Psoas muscle (tissue), 8 donors: Measurements from ENCODE around the gene FOXP1. TPM values are rescaled to one million over a fixed set of nuclear protein-coding genes. Genes with fewer than 3 reads are reported as not detected.

ENCODE experiments used
- ATAC-seq, 4 donors: fragments of 200-7000 bp; cut with Tn5 transposase; one replicate each; pipeline ENCODE4 v1.9.1; 2020; ENCODE audit warnings: moderate library complexity in 3 of 4, mild to moderate bottlenecking in 2 of 4
- DNase-seq, 2 donors: peaks; one replicate each; pipeline ENCODE4 v3.0.0-alpha.2; 2020
- H3K27ac ChIP-seq: fragments of 200-600 bp; one replicate; pipeline ENCODE4 v1.8.0; 2022
- H3K27me3 ChIP-seq, 3 donors: fragments of 200-600 bp in 1 of 3; one replicate each; pipeline versions ENCODE4 v1.6.1 to v1.8.0; 2013 to 2022; ENCODE audit warnings: low read length in 2 of 3, mild to moderate bottlenecking in 2 of 3, moderate library complexity in 1 of 3; ENCODE audit not compliant: insufficient read depth in 3 of 3
- H3K36me3 ChIP-seq, 2 donors: fragments of 200-600 bp in 1 of 2; one replicate each; pipeline versions ENCODE4 v1.6.1 to v1.8.0; 2013 to 2022; ENCODE audit warnings: low read depth in 1 of 2, mild to moderate bottlenecking in 1 of 2, moderate library complexity in 1 of 2; ENCODE audit not compliant: insufficient read depth in 1 of 2
- H3K4me1 ChIP-seq: fragments of 200-600 bp; one replicate; pipeline ENCODE4 v1.8.0; 2022
- H3K4me3 ChIP-seq: fragments of 200-600 bp; one replicate; pipeline ENCODE4 v1.8.0; 2022; ENCODE audit warnings: mild to moderate bottlenecking
- H3K9me3 ChIP-seq: fragments of 200-600 bp; one replicate; pipeline ENCODE4 v1.8.0; 2022
- WGBS, 3 donors: extraction: QIAGEN DNeasy Blood & Tissue Kit; methylation state at CpG; one replicate each; pipeline versions ENCODE4 v1.1.6 to v1.1.7; 2013; 5-methylcytosine and 5-hydroxymethylcytosine counted together
- intact Hi-C, 2 donors: fragments of 100-400 bp; cut with DNase I; formaldehyde crosslinking; loops; one replicate each; pipeline versions ENCODE4 v1.11.0 to v1.14.2; 2022
- polyA plus RNA-seq, 3 donors: library from polyadenylated mRNA; stranded (reverse); fragments of 200-250 nt; gene quantifications; one replicate each; pipeline ENCODE4 v1.2.3, GENCODE V29; 2013
- total RNA-seq, 4 donors: library from RNA; stranded (reverse); fragmentation: NEBNext Ultra II Directional in 2 of 4; extraction: Animal tissue kit (Norgen Biotek cat#: 25700) in 2 of 4; gene quantifications; one replicate each; pipeline versions ENCODE4 v1.2.1 to v1.2.4, GENCODE V29; 2021 to 2023
- TF ChIP-seq, protein P1 (sequence below): fragments of 200-600 bp; IDR thresholded peaks from one replicate; pipeline ENCODE4 v1.8.0; 2022; ENCODE audit warnings: antibody characterized with exemption
- donor health status: healthy with polysubstance abuse.
- donor health status: DM: no; HTN: no; CAD: no; lungs with moderate emphysema.
- donor health status: Bipolar disorder and iron deficiency.
- donor health status: healthy.
- donor health status: DM: yes; HTN: yes; CAD: no.
- donor health status: DM: no; HTN: no; CAD: no.
- donor health status: DM: no; HTN: no; CAD: no.
- donor health status: DM: yes; HTN: yes; CAD: no.

The FOXP1 gene
- total and polyA plus RNA-seq, 7 donors: 2.6 to 26.4 (median 15.4) TPM

DNA sequence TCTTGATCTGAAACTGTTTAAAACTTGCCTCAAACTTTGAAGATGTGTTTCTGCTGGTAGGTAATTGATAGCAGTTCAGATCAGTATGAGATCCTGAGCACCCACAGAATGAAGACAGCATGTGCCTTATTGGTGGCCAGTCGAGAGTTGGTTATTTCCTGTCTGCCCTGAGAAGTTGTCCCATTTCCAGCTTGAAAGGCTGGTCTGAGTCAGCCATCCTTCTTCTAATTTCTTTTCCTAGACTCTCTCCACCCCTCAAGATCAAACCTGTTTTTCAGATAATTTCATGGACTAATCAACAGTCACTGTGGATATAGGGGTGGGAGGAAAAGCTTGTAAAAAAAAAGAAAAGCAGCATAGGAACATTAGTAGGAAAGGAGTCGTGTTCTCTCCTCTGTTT, 464.4 kb downstream of the FOXP1 start:
- H3K4me1 ChIP-seq: peaks cover 21% of the 10 kb centered on the region
- intact Hi-C loops: no loop called here
- DNase-seq (no peak), ATAC-seq (no peak)
- H3K9me3 ChIP-seq: no peaks in the 10 kb centered on the region
- no peak overlapping the region for H3K4me3 ChIP-seq
- no peaks in the 10 kb centered on the region for H3K27me3 ChIP-seq
- H3K36me3 ChIP-seq: no peaks in the 10 kb centered on the region
- H3K27ac ChIP-seq: no peak overlapping the region
- 57 to 65% (median 62%) methylated on average over 2 of the region's 2 CpGs for WGBS, 3 donors
- TF ChIP-seq, protein P1, sequence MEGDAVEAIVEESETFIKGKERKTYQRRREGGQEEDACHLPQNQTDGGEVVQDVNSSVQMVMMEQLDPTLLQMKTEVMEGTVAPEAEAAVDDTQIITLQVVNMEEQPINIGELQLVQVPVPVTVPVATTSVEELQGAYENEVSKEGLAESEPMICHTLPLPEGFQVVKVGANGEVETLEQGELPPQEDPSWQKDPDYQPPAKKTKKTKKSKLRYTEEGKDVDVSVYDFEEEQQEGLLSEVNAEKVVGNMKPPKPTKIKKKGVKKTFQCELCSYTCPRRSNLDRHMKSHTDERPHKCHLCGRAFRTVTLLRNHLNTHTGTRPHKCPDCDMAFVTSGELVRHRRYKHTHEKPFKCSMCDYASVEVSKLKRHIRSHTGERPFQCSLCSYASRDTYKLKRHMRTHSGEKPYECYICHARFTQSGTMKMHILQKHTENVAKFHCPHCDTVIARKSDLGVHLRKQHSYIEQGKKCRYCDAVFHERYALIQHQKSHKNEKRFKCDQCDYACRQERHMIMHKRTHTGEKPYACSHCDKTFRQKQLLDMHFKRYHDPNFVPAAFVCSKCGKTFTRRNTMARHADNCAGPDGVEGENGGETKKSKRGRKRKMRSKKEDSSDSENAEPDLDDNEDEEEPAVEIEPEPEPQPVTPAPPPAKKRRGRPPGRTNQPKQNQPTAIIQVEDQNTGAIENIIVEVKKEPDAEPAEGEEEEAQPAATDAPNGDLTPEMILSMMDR: no peak

- Histone ChIP-seq H3K4me1 (peaks cover 21% of the 10 kb centered on the region), H3K4me3 (no peak overlapping the region), H3K36me3 (no peaks in the 10 kb centered on the region), H3K9me3 (no peaks in the 10 kb centered on the region), H3K27ac (no peak overlapping the region), H3K27me3 (no peaks in the 10 kb centered on the region)
- TF ChIP-seq, protein P1: no peak
- intact Hi-C loops: no loop called here
- DNase-seq (no peak), ATAC-seq (no peak)
- WGBS, 3 donors: 95 to 98% (median 98%) methylated on average over 4 of the region's 4 CpGs
Observed at GRCh38 chr3:71118436-71118835, 465.1 kb downstream of the FOXP1 start.

DNA sequence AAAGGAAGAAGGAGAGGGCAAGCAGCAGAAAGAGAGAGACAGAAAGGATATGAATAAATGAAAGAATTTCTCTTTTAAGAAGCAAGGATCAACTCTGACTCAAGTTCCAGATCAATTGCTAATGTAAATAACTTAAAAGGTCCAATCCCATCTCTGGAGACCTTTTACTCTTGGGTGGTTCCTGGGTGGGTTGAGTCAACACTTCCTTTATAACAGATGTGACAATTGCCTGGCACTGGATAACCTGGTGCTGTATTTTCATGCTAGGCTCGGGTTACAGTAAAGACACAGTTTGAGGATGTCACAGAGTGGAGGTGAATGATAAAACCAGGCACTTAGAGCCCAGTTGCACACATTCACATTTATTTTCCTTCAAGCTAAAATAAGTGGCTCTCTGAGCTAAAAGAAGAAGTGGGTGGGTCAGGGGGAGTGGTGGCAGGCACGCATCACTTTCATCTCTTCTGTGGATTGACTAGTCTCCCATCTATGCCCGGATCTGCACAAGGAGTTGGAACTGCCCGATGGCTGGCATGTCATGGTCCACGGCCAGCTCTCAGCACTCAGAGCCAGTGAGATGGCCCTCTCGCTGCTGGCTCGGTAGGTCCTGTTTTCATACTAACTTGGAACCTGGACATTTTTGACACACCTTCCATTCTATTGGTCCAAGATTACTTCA, 465.8 kb downstream of the FOXP1 start:
- DNase-seq: no peak
- no peaks in the 10 kb centered on the region for H3K36me3 ChIP-seq
- H3K4me3 ChIP-seq: no peak overlapping the region
- TF ChIP-seq, protein P1: no peak
- H3K27me3 ChIP-seq: no peaks in the 10 kb centered on the region
- H3K4me1 ChIP-seq: peaks cover 21% of the 10 kb centered on the region
- intact Hi-C loops: no loop called here
- no peaks in the 10 kb centered on the region for H3K9me3 ChIP-seq
- peak overlapping the region; percentile 16 for H3K27ac ChIP-seq
- peak; percentile 59 to 72 (median 63) for ATAC-seq
- WGBS, 3 donors: 31 to 41% (median 35%) methylated on average over 7 of the region's 7 CpGs

GRCh38 chr3:71114610-71115009, 468.9 kb downstream of the FOXP1 start:
- Histone ChIP-seq H3K36me3 (peaks cover 0 to 18% of the 10 kb centered on the region in 2 donors), H3K27me3 (no peaks in the 10 kb centered on the region), H3K27ac (no peak overlapping the region), H3K4me3 (no peak overlapping the region), H3K9me3 (no peaks in the 10 kb centered on the region), H3K4me1 (peaks cover 21% of the 10 kb centered on the region)
- DNase-seq (no peak), ATAC-seq (no peak)
- intact Hi-C loops: loop anchor here in 1 of 2 donors (5.0 kb wide), 1 partner anchor 37 kb away; no protein-coding TSS in a partner anchor
- WGBS, 3 donors: 88 to 91% (median 91%) methylated on average over 8 of the region's 8 CpGs
- TF ChIP-seq, protein P1: no peak

DNA sequence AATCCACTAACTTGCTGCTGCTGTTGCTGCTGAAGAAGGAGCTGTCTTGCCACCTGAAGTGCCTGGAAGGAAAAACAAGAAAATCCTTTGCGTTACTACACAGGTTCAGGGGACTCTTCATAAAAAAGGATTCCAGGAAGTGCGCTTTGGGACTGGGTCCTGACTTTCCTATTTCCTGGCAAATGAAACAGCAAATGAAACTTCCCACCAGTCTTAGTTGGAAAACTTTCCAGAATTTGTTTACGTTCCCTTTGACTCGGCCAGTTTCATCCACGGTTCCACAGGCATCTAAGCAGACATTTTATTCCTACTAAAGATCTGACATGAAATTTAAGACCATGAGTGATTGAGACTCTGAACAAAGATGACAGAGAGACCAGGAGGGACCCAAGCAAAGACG, 471.0 kb downstream of the FOXP1 start:
- H3K27ac ChIP-seq: no peak overlapping the region
- no peaks in the 10 kb centered on the region for H3K9me3 ChIP-seq
- no peaks in the 10 kb centered on the region for H3K27me3 ChIP-seq
- H3K36me3 ChIP-seq: peaks cover 0 to 18% of the 10 kb centered on the region in 2 donors
- intact Hi-C loops: loop anchor here in 1 of 2 donors (5.0 kb wide), 1 partner anchor 35 kb away; no protein-coding TSS in a partner anchor
- 62 to 76% (median 71%) methylated on average over 6 of the region's 6 CpGs for WGBS, 3 donors
- TF ChIP-seq, protein P1: no peak
- H3K4me1 ChIP-seq: peaks cover 5% of the 10 kb centered on the region
- DNase-seq: no peak
- no peak for ATAC-seq
- no peak overlapping the region for H3K4me3 ChIP-seq
